ENCODE measurements around the gene DVL3.

DNA sequence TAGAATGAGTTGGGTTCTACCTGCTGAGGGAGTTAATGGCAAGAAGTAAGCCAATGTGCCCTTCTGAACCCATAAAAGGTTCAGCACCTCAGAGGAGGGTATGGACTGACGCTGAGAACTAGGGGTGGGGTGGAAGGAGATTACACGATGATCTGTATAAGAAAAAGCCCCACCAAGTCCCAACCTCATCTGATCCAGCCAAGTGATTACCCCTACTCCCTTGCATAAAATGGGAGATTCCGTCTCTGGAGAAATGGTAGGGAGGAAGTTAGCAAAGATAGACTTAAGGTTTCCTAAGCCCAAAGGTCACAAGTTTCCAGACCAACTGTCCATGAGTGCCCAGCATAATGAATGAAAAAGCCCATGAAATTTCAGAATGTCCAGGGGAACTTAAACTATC, 7.1 kb upstream of the DVL3 start:
- TF ChIP-seq NR3C1 (IDR thresholded peaks at IDR 0.05) (no peak), CTCF (IDR thresholded peaks at IDR 0.05) (no peak), RNF2 (IDR thresholded peaks at IDR 0.05; ENCODE audit: borderline replicate concordance, low read depth) (no peak), RAD21 (conservative IDR thresholded peaks at IDR 0.05 in 1 of 2, IDR thresholded peaks at IDR 0.05 in 1 of 2) (no peak), REST (IDR thresholded peaks at IDR 0.05) (no peak), TP53 (CRISPR knock-in tag; IDR thresholded peaks at IDR 0.05) (no peak), CEBPB (IDR thresholded peaks at IDR 0.05) (no peak), POLR2A (IDR thresholded peaks at IDR 0.05; ENCODE audit: low read length) (no peak), RFX5 (IDR thresholded peaks at IDR 0.05) (no peak), CHD2 (IDR thresholded peaks at IDR 0.05; ENCODE audit: low read length, partially characterized antibody) (no peak)

All from A549 (cell line).